Stimulated activated CD8-positive, alpha-beta memory T cell treated with anti-CD3 and anti-CD28 coated beads, Interleukin-12 subunit alpha, Interleukin-12 subunit beta, amount 100 ng/mL, for 4 hours (primary cell): ENCODE measurements around the gene EIF2AK3.

ENCODE experiments used
- DNase-seq: peaks from one replicate; pipeline ENCODE4 v3.0.0-alpha.2; 2020; ENCODE audit warnings: low read depth

The EIF2AK3 gene

GRCh38 chr2:88540346-88540745, 86.9 kb downstream of the EIF2AK3 start:
- DNase-seq: no peak

GRCh38 chr2:88538362-88538917, 88.8 kb downstream of the EIF2AK3 start:
- no peak for DNase-seq

GRCh38 chr2:88537640-88538039, 89.6 kb downstream of the EIF2AK3 start:
- no peak for DNase-seq

- no peak for DNase-seq
Observed at GRCh38 chr2:88530081-88530480, 97.2 kb downstream of the EIF2AK3 start.

GRCh38 chr2:88521445-88522073, 105.7 kb downstream of the EIF2AK3 start:
- no peak for DNase-seq

GRCh38 chr2:88517759-88518201, 109.5 kb downstream of the EIF2AK3 start:
- no peak for DNase-seq
